Neural progenitor cell (in vitro differentiated cells): ENCODE measurements around the gene PPY.
"Not testable (repeated sequence)": the region's sequence is repeated elsewhere in the genome, so short reads cannot be mapped to it uniquely, and the experiment has no call there.

Source experiments
- EZH2 ChIP-seq: fragments of 200-600 bp; sonication (generic); IDR thresholded peaks from 2 replicates; pipeline ENCODE4 v1.6.1; 2017; ENCODE audit warnings: antibody characterized with exemption, mild to moderate bottlenecking, moderate library complexity
- TF ChIP-seq, protein P1 (sequence below): fragments of 200-600 bp; sonication (generic); IDR thresholded peaks from 2 replicates; pipeline ENCODE4 v1.5.1; 2017; ENCODE audit warnings: antibody characterized with exemption, mild to moderate bottlenecking

DNA sequence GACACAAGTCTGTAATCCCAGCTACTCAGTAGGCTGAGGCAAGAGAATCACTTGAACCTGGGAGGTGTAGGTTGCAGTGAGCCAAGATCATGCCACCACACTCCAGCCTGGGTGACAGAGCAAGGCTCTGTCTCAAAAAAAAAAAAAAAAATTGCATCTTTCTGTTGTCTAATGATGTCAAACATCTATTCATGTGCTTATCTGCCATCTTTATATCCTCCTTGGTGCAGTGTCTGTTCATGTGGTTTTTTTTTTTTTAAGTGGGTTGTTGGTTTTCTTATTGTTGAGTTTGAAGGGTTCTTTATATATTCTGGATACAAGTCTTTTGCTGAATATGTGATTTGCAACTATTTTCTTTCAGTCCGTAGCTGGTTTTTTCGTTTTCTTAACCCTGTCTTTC, 29.2 kb upstream of the PPY start:
- TF ChIP-seq, protein P1, sequence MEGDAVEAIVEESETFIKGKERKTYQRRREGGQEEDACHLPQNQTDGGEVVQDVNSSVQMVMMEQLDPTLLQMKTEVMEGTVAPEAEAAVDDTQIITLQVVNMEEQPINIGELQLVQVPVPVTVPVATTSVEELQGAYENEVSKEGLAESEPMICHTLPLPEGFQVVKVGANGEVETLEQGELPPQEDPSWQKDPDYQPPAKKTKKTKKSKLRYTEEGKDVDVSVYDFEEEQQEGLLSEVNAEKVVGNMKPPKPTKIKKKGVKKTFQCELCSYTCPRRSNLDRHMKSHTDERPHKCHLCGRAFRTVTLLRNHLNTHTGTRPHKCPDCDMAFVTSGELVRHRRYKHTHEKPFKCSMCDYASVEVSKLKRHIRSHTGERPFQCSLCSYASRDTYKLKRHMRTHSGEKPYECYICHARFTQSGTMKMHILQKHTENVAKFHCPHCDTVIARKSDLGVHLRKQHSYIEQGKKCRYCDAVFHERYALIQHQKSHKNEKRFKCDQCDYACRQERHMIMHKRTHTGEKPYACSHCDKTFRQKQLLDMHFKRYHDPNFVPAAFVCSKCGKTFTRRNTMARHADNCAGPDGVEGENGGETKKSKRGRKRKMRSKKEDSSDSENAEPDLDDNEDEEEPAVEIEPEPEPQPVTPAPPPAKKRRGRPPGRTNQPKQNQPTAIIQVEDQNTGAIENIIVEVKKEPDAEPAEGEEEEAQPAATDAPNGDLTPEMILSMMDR = not testable (repeated sequence)
- TF ChIP-seq EZH2 = not testable (repeated sequence)
